ENCODE data around the gene COL6A3. TPM values are rescaled to one million over a fixed set of nuclear protein-coding genes. Genes with fewer than 3 reads are reported as not detected.

Gene COL6A3
- total RNA-seq, 2 experiments from 2014 or later: 1.3 TPM

- Histone ChIP-seq H3K4me3 (ENCODE audit: low read length) (no peak overlapping the region), H3K9me3 (ENCODE audit: control insufficient read depth in 1 of 2, insufficient read depth in 1 of 2, low read length in 2 of 2) (peaks cover 0 to 7% of the 10 kb centered on the region in 2 experiments), H3K4me1 (ENCODE audit: insufficient read depth, low read length) (no peaks in the 10 kb centered on the region), H3K36me3 (ENCODE audit: insufficient read depth, low read length) (no peaks in the 10 kb centered on the region), H3K27ac (ENCODE audit: low read depth in 1 of 2, low read length in 2 of 2) (no peak overlapping the region), H3K27me3 (ENCODE audit: control insufficient read depth in 1 of 2, insufficient read depth in 2 of 2, low read length in 2 of 2) (no peaks in the 10 kb centered on the region)
- no peak overlapping the region for H3K4me3 Mint-ChIP-seq
- no peaks in the 10 kb centered on the region for H3K27me3 Mint-ChIP-seq
- no peaks in the 10 kb centered on the region for H3K36me3 Mint-ChIP-seq (ENCODE audit: low read depth)
- intact Hi-C loops (cut with DNase I, micrococcal nuclease): no loop called here
- ChIA-PET POLR2A (no interaction called here), CTCF (no interaction called here)
- H3K4me1 Mint-ChIP-seq (ENCODE audit: low read depth): no peaks in the 10 kb centered on the region
- DNase-seq: no peak
- no peaks in the 10 kb centered on the region for H3K9me3 Mint-ChIP-seq
- no peak for ATAC-seq (ENCODE audit: poor library complexity)
- TF ChIP-seq CTCF (IDR thresholded peaks at IDR 0.05): no peak
- H3K27ac Mint-ChIP-seq: no peak overlapping the region
These were observed 107.2 kb downstream of the COL6A3 start for GRCh38 chr2:237306787-237307170.

- intact Hi-C loops (cut with DNase I, micrococcal nuclease): no loop called here
- H3K4me3 Mint-ChIP-seq: no peak overlapping the region
- TF ChIP-seq CTCF (IDR thresholded peaks at IDR 0.05): no peak
- no peaks in the 10 kb centered on the region for H3K4me1 Mint-ChIP-seq (ENCODE audit: low read depth)
- no peaks in the 10 kb centered on the region for H3K27me3 Mint-ChIP-seq
- Histone ChIP-seq H3K27me3 (ENCODE audit: control insufficient read depth in 1 of 2, insufficient read depth in 2 of 2, low read length in 2 of 2) (no peaks in the 10 kb centered on the region), H3K4me1 (ENCODE audit: insufficient read depth, low read length) (no peaks in the 10 kb centered on the region), H3K9me3 (ENCODE audit: control insufficient read depth in 1 of 2, insufficient read depth in 1 of 2, low read length in 2 of 2) (peaks cover 0 to 7% of the 10 kb centered on the region in 2 experiments), H3K4me3 (ENCODE audit: low read length) (no peak overlapping the region), H3K27ac (ENCODE audit: low read depth in 1 of 2, low read length in 2 of 2) (no peak overlapping the region), H3K36me3 (ENCODE audit: insufficient read depth, low read length) (no peaks in the 10 kb centered on the region)
- H3K9me3 Mint-ChIP-seq: no peaks in the 10 kb centered on the region
- ATAC-seq (ENCODE audit: poor library complexity): no peak
- H3K27ac Mint-ChIP-seq: no peak overlapping the region
- ChIA-PET POLR2A (no interaction called here), CTCF (no interaction called here)
- H3K36me3 Mint-ChIP-seq (ENCODE audit: low read depth): no peaks in the 10 kb centered on the region
- no peak for DNase-seq
These were observed 107.7 kb downstream of the COL6A3 start for GRCh38 chr2:237306083-237306786.

- no peak for ATAC-seq (ENCODE audit: poor library complexity)
These were observed 108.4 kb downstream of the COL6A3 start for GRCh38 chr2:237305579-237305978.

More at GRCh38 chr2:237305579-237305978, 108.4 kb downstream of the COL6A3 start:
- no peak for TF ChIP-seq CTCF (IDR thresholded peaks at IDR 0.05)
- H3K4me1 ChIP-seq (ENCODE audit: insufficient read depth, low read length): no peaks in the 10 kb centered on the region
- ChIA-PET POLR2A (no interaction called here), CTCF (no interaction called here)
- intact Hi-C loops (cut with DNase I, micrococcal nuclease): no loop called here
- no peaks in the 10 kb centered on the region for H3K27me3 Mint-ChIP-seq
- no peaks in the 10 kb centered on the region for H3K36me3 ChIP-seq (ENCODE audit: insufficient read depth, low read length)
- no peak overlapping the region for H3K27ac ChIP-seq (ENCODE audit: low read depth in 1 of 2, low read length in 2 of 2)
- H3K9me3 Mint-ChIP-seq: no peaks in the 10 kb centered on the region
- H3K27me3 ChIP-seq (ENCODE audit: control insufficient read depth in 1 of 2, insufficient read depth in 2 of 2, low read length in 2 of 2): peaks cover 0 to 2% of the 10 kb centered on the region in 2 experiments
- no peak for DNase-seq
- no peak overlapping the region for H3K4me3 Mint-ChIP-seq
- no peak overlapping the region for H3K27ac Mint-ChIP-seq
- no peak overlapping the region for H3K4me3 ChIP-seq (ENCODE audit: low read length)
- H3K36me3 Mint-ChIP-seq (ENCODE audit: low read depth): no peaks in the 10 kb centered on the region
- H3K9me3 ChIP-seq (ENCODE audit: control insufficient read depth in 1 of 2, insufficient read depth in 1 of 2, low read length in 2 of 2): peaks cover 0 to 7% of the 10 kb centered on the region in 2 experiments
- no peaks in the 10 kb centered on the region for H3K4me1 Mint-ChIP-seq (ENCODE audit: low read depth)
